AG09319 (cell line): ENCODE results near the gene PLCH1.
A peak's percentile ranks its signal among the peaks of the same experiment; 100 is the strongest.

Source experiments
- DNase-seq: peaks from one replicate; pipeline ENCODE4 v3.0.0-alpha.2; 2010; ENCODE audit warnings: low read depth; ENCODE audit errors: extremely low read depth
- TF ChIP-seq, protein P1 (sequence below): IDR thresholded peaks from 2 replicates; pipeline ENCODE4 v1.5.1; 2011; ENCODE audit warnings: low read depth, mild to moderate bottlenecking, inconsistent platforms, low read length, moderate library complexity

PLCH1 gene

DNA sequence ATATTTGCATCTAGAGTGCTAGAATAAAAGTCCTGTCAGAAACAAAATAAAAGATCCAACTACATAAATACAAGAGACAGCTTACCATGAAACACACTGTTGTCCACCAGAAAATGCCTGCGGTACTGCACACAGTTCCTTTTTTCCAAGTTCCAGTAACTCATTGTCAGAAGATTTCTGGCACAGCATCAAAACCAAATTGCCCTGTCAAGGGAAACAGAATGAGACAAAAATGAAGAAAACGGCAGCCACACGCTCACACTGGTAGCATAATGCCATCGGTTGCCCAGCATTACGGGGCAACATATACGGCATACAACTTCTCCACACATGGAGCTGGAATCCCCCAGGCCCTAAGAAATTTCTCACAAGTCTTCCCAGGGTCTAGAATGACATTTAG lies 40.8 kb downstream of the PLCH1 start:
- TF ChIP-seq, protein P1, sequence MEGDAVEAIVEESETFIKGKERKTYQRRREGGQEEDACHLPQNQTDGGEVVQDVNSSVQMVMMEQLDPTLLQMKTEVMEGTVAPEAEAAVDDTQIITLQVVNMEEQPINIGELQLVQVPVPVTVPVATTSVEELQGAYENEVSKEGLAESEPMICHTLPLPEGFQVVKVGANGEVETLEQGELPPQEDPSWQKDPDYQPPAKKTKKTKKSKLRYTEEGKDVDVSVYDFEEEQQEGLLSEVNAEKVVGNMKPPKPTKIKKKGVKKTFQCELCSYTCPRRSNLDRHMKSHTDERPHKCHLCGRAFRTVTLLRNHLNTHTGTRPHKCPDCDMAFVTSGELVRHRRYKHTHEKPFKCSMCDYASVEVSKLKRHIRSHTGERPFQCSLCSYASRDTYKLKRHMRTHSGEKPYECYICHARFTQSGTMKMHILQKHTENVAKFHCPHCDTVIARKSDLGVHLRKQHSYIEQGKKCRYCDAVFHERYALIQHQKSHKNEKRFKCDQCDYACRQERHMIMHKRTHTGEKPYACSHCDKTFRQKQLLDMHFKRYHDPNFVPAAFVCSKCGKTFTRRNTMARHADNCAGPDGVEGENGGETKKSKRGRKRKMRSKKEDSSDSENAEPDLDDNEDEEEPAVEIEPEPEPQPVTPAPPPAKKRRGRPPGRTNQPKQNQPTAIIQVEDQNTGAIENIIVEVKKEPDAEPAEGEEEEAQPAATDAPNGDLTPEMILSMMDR: no peak
- no peak for DNase-seq

- TF ChIP-seq, protein P1: no peak
- no peak for DNase-seq
Measured at GRCh38 chr3:155702745-155703591, 41.9 kb downstream of the PLCH1 start.

- peak; percentile 18 for DNase-seq
Measured at GRCh38 chr3:155701882-155702465, 42.9 kb downstream of the PLCH1 start.

DNA sequence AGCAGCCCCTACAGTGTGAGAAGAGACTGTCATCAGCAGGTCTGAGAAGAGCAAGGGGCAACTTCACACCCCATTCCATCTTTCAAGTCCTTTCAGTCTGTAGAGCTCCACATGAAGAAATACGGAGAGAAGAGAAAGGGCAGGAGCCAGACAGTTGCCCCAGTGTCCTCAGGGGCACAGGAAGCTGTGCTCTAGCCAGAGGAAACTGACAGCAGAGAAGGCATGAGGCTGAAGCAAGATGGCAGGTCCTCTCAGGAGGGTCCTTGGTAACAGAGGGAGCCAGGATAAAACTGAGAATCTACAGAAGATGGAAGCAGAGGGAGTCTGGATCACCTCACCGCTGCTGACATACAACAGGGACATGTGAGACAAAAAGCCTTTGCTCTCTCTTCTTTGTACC lies 47.3 kb downstream of the PLCH1 start:
- TF ChIP-seq, protein P1: no peak
- DNase-seq: no peak

More at GRCh38 chr3:155701882-155702465, 42.9 kb downstream of the PLCH1 start:
- TF ChIP-seq, protein P1: peak; percentile 57

DNA sequence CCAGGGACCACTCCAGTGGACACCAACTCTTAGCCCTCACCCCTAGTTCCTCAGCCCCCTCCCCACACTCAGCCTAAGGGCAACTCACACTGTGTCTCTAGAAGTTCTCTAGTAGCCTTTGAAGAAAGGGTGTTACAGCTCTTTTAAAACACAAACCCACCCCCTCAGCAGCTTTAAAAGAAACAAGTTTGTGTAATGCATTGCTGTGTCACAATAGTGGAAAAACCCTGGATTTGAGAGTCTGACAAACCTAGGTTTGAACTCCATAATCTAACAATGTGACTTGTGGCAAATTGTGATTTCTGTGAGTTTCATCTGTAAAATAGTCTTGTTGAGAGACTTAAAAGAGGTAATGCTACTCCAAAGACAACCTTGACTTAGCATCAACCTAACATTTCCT lies 54.0 kb downstream of the PLCH1 start:
- no peak for DNase-seq
- TF ChIP-seq, protein P1: no peak

- TF ChIP-seq, protein P1: no peak
- no peak for DNase-seq
Measured at GRCh38 chr3:155688481-155688880, 56.4 kb downstream of the PLCH1 start.

GRCh38 chr3:155683344-155683720 lies 61.5 kb downstream of the PLCH1 start:
- TF ChIP-seq, protein P1: no peak
- no peak for DNase-seq
